ENCODE data around the gene TNNI2. TPM values are rescaled to one million over a fixed set of nuclear protein-coding genes. Genes with fewer than 3 reads are reported as not detected.

The TNNI2 gene
- total and polyA plus RNA-seq, 8 donors: 0.24 to 8.5 (median 0.52) TPM; not detected in 1

DNA sequence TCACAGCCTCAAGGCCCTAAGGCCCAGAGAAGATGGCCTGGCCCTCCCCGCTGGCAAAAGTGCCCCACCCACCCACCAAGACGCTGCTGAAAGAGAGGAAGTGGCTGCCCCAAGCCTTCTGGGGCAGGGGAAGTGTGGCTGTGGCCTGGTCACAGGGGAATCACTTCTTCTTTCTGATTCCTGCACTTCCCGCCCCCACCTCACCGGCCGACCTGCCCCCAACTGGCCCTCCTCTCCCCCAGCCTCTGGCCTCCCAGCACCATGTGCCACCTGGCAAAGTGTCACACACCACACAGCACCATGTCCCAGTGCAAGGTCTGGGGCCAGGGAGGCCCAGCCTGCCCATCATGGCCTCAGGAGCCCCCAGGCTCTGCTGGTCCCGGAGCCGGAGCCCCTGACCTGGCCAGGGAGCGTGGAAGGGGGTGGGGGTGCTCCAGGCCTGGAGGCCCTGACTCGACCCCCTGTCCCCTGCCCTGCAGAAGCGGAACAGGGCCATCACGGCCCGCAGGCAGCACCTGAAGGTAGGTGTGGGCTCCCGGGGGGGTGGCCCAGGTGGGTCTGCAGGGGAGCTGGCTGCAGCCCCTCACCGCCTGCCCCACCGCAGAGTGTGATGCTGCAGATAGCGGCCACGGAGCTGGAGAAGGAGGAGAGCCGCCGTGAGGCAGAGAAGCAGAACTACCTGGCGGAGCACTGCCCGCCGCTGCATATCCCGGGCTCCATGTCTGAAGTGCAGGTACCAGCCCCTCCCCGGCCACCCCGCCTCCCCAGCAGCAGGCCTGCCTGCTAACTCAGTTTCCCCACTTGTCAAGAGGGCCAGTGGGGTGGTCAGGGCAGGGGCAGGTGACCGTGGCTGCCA, 1.4 kb downstream of the TNNI2 start:
- H3K9me3 ChIP-seq: no peaks in the 10 kb centered on the region
- peaks cover 11 to 64% of the 10 kb centered on the region in 2 donors for H3K4me1 ChIP-seq
- peak; percentile 48 for ATAC-seq
- intact Hi-C loops (cut with DNase I): loop anchor here in 1 of 2 donors (5.0 to 10.0 kb wide), 2 partner anchors 185 to 312 kb away; no protein-coding TSS in a partner anchor
- H3K36me3 ChIP-seq: no peaks in the 10 kb centered on the region
- H3K27ac ChIP-seq: peak overlapping the region; percentile 53 to 88
- TF ChIP-seq CTCF (IDR thresholded peaks at IDR 0.05): peak in 1 of 2 donors; percentile 24
- H3K27me3 ChIP-seq: no peaks in the 10 kb centered on the region
- H3K4me3 ChIP-seq: peak overlapping the region; percentile 7 to 23
- peak in 2 of 4 donors; percentile 90 to 93 for DNase-seq

- no peak for TF ChIP-seq CTCF (IDR thresholded peaks at IDR 0.05)
- DNase-seq: peak in 2 of 4 donors; percentile 32 to 81
- peaks cover 13 to 72% of the 10 kb centered on the region in 2 donors for H3K4me1 ChIP-seq
- no peaks in the 10 kb centered on the region for H3K36me3 ChIP-seq
- ATAC-seq: no peak
- peak overlapping the region in 1 of 2 donors; percentile 88 for H3K27ac ChIP-seq
- intact Hi-C loops (cut with DNase I): no loop called here
- H3K27me3 ChIP-seq: no peaks in the 10 kb centered on the region
- H3K9me3 ChIP-seq: no peaks in the 10 kb centered on the region
- peak overlapping the region in 1 of 2 donors; percentile 23 for H3K4me3 ChIP-seq
These were observed 2.1 kb downstream of the TNNI2 start for GRCh38 chr11:1840780-1841480.

DNA sequence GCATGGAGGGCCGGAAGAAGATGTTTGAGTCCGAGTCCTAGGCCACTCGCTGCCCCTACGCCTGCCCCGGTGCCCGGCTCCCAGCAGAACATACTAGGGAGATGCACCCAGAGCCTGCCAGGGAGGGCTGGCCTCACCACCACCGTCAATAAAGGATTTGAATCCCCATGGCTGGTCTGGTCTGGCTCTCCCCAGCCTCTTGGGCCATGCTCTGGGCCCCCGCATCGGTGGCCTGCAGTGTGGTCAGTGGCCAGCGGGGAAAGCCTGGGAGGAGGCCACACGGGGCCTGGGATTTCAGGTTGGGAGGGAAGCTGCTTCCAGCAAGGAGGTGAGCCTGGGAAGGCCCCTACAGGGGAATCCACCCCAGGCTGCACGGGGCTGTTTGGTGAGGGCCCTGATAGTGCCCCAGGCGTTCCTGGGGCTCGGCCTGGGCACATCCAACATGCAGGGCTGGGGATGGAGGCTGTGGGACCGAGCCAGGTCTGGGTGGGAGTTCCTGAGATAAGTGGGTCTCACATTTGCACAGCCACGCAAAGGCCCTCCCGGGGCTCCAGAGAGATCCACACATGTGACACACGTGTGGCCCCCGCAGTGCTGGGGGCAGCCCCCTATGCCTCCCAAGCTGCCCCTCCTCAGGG, 2.8 kb downstream of the TNNI2 start:
- H3K27me3 ChIP-seq: no peaks in the 10 kb centered on the region
- ATAC-seq: no peak
- DNase-seq: peak in 1 of 4 donors; percentile 71
- intact Hi-C loops (cut with DNase I): no loop called here
- H3K36me3 ChIP-seq: no peaks in the 10 kb centered on the region
- H3K9me3 ChIP-seq: no peaks in the 10 kb centered on the region
- no peak overlapping the region for H3K4me3 ChIP-seq
- H3K4me1 ChIP-seq: peaks cover 13 to 74% of the 10 kb centered on the region in 2 donors
- no peak overlapping the region for H3K27ac ChIP-seq
- no peak for TF ChIP-seq CTCF (IDR thresholded peaks at IDR 0.05)

DNA sequence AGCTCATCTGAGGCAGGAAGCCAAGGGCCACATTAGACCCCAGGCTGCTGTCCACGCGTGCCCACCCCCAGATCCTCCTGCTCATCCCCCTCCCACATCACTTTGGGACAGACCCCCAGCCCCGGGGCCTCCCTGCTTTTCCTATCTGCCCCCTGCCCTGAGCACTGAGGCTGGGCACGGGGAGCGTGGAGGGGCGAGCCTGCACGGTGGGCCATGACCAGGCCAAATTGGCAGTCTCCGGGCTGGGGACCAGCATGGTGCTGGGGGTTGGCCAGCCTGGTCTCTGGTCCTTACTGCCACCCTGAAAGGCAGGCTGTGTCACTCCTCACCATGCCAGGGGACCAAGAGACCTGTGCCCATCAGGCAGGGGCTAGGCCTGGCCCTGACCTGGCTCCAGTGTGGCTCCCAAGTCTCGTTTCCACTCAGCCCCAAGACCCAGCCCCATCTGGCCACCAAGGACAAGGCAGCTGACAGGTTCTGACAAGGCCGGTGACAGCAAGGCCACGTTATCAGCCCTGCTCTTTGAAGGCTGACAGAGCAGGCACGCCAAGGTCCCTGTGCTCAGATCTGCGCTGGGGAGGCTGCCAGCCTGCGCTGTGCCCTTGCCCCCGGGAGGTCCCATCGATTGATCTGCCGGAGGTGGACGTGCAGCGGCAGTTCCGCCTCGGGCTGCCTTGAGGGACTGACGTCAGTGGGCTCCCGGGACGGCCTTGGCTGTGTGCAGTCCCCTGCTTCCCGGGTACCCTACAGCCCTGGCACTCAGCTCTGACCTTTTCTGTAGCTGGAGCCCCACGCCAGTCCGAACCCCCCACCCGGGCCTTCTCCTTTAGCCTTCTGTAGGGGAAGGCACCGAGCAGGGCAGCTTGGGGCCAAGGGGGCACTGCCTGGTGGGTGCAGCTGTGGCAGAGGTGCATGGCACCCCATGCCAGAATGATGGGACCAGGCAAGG, 3.6 kb downstream of the TNNI2 start:
- Histone ChIP-seq H3K4me1 (peaks cover 13 to 75% of the 10 kb centered on the region in 2 donors), H3K36me3 (no peaks in the 10 kb centered on the region), H3K27me3 (no peaks in the 10 kb centered on the region), H3K9me3 (no peaks in the 10 kb centered on the region), H3K4me3 (no peak overlapping the region), H3K27ac (no peak overlapping the region)
- TF ChIP-seq CTCF (IDR thresholded peaks at IDR 0.05): no peak
- ATAC-seq (no peak), DNase-seq (peak in 2 of 4 donors; percentile 28 to 74)
- intact Hi-C loops (cut with DNase I): no loop called here

All from left lung (tissue), 10 donors.